GM19452 (cell line): ENCODE results near the gene FBXO7.

Experiments used
- ATAC-seq: cut with Tn5 transposase; IDR thresholded peaks from one replicate; pipeline ENCODE4 v1.9.1; 2021; ENCODE audit not compliant: unreplicated experiment

FBXO7 gene

DNA sequence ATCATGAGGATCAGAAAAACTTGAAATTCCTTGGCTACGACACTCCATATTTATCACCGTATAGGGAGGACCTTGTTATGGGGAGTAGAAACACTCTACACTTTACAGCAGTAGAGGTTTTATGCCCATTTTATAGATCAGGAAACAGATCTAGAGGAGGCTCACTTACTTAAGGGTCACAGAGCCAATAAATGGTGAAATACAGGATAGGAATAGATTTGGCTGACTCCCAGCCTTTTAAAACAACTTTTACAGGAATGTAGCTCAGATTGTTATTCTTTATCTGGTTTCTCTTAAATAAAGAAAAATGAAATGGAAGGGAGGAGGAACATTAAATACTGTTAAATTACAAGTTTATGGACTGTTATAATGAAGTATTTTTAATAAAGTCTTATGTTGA lies 14.8 kb downstream of the FBXO7 start:
- ATAC-seq = no peak

DNA sequence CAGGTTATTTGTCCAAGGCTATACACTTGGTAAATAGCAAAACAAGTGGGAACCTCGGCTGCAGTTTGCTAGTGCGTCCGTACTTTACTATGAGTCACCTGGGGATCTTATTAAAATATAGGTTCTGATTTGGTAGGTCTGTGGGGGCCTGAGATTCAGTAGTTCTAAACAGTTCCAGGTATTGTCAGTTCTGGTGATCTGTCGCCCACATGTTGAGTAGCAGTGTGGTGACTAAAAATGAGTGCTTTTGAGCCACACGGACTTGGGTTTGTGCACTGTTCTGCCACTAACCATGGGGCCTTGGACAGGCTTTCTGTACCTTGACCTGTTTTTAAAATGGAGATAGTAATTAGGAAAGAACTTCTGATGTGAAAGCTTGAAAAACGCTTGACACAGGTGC lies 15.7 kb downstream of the FBXO7 start:
- ATAC-seq = no peak

DNA sequence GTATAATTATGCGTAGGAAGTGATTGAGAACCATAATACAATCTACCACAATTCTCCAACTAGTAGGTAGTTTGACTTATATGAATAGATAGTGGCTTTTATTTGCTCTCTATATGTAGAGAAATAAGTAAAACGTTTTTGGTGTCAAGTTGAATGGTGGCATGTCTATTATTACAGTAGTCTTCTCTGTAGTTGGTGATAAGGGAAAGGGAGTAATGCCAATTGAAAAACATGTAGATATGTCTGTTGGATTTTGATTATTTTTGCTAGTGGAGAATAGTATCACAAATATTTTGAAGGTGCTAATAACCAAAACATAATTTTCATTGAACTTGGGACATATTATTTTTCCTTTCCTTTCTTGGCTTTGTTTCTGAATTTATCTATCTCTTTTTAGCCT lies 17.5 kb downstream of the FBXO7 start:
- ATAC-seq = no peak

DNA sequence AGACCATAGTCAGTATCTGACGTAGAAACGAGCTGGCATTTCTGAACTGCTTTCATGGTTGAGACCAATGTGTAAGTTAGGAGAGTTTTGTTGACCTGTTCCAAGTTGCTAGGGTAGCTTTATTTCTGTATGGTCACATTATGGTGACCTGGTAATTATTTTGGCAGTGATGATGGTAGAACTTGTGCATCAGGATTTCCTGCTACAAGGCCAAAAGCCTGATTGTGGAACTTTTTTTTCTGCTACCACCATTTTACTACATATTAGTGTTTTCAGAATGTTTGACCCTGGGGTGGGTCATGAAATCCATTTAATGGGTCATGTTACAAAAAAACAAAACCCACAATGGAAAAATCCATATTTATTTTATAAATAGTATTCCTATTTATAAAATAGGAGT lies 18.9 kb downstream of the FBXO7 start:
- no peak for ATAC-seq

DNA sequence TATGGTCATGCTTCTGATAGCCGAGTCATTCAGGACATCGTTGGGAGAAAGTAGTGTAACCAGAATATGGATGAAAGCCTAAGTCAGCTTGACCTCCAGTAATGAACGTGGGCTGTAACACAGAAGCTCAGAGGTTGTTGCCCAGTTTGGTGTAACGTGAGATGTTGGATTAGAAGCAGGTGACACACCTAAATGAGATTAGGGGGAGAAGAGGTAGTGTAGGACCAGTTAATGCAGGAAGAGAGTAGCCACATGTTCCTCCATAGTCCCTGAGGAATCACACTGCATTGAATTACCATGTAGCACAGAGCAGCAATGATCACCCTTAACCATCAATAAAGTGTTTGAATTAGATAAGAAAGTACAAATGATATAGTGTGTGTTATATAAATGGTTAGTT lies 20.4 kb downstream of the FBXO7 start:
- ATAC-seq = no peak

DNA sequence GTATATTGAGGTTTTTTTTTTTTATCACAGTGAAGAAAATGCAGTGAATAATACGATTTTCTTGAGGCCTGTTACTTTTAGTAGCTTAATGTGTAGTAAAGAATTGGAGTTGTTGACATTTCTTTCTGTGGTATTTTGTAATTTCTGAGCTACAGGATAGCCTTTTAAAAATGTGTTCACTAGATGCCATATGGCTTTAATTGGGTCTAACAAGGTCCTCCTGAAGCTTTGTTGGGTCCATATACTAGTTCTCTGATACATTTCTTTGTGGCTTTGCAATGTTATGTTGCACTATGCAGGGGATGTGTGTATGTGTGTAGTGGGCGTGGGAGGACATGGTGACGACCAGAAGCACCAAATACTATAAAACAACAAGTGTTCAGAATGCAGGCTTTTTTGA lies 25.1 kb downstream of the FBXO7 start:
- no peak for ATAC-seq

DNA sequence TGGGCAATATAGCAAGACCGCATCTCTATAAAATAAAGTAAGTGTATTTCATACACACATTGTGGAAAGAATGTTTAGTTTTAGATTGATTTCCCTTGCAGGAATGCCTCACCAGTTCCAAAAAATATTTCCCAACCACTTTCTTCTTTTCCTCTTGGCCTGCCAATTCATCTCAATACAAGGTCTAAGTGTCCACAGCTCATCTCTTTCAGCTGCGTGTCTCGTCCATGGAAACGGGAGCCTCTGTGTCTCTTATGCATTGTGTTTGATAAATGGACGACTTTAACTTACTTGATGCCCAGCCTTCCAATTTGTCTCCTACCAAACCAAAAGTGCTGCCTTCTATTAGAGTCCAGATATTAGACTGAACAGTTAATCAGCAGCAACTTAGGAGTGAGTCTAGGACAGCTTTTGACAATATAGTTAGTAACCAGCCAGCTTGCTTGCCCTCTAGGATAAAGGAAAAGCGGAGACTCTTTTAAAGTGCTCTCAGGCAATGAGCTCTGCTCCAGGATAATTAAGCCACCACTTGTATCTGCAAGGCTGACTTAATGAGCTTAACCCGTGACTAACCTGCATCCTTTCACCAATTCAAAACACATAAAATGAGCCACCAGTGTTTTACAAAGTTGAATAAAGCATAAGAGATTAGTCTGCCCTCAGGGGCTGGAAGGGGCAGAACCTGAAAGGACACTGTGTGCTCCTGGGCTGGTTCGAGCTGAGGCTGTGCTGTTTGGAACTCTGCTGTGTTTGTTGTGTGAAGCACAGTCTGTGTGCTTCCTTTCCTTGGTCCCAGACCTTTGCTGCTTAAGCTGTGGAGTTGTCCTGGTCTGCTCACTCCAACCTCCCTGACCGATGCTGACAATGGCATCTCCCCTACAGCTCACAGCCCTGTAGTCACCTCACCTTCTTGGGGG lies 27.5 kb downstream of the FBXO7 start:
- no peak for ATAC-seq

DNA sequence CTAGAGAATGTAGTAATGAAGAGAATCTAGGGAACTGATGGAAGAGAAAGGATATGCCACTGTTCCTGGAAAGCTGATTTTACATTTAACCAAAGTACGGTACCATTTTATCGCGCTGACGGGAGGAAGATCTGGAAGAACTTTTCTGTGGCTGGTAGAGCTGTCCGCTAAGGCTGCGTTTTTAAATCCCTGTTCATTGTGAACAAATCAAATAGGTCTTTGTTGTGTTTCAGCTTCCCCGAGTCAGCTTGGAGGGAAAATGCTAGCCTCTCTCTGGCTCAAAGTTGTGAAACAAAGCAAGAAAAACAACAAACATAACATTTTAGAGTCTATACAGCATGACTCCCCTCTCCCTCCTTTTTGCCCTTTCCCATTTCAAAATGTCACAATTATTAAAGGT lies 34.4 kb downstream of the FBXO7 start:
- no peak for ATAC-seq

DNA sequence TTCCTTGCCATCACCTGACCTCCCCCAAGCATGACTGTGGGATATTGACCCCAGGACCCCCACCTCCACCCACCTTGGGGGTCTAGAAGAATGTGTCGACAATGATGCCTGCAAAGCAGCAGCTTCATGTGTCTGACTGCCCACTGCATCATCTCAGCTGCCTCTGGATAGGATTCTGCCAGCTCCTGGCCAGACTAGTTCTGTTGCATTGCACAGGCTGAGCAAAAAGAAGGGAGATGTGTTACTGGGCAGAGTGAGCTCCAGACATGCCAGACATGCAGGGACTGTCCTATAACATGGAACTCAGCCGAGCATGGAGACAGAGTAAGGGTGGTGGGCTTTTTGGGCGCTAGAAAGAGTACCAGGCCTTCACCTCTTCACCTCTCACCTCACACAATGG lies 36.7 kb downstream of the FBXO7 start:
- no peak for ATAC-seq

DNA sequence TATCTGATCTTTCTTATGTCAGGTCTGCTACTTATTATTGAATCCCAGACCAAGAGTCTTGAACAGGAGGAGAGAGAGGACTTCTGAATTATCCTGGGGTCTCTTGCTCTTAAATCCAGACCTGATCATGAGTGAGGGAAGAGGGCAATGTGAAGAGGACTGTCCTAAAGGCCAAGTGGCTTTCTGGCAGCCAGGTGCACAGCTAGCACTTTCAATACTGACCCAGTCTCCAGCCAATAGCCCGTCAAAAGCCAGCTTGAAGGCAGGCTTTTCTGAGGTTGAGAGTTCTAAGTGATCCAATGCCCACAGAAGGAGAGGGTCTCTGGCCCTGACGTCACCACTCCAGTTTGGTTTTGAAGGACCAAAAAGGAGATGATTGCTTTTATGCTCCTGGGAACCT lies 37.2 kb downstream of the FBXO7 start:
- ATAC-seq = no peak

DNA sequence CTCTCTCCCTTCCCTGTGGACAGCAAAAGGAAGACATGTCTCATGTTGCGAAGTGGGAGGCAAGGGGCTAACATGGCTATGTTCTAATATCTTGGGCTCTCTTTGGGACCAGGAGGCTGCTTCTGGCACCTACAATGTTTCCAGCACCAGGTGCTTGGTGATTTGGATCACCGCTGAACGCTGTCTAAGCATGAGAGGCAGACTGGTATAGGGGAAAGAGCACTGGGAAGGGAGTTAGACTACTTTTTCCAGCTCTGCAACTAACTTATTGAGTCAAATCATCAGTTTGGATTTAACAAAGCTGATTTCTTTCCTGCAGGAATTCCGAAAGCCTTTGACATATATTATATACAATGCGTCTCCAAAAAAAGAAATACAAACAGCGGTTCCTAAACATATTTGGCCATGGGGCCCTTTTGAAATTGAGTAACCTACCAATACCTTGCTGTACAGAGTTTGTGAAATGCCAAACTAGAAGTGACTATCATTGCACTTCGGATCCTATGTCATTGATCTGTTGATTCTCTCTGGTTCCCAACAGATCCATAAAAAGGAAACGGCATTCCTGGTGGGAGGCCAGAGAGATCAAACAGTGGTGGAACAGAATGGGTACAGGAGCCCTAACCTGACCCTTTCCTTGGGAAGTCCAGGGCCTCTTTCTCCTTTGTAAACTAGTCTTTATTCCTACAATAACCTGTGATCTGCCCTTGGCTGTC lies 37.8 kb downstream of the FBXO7 start:
- no peak for ATAC-seq

DNA sequence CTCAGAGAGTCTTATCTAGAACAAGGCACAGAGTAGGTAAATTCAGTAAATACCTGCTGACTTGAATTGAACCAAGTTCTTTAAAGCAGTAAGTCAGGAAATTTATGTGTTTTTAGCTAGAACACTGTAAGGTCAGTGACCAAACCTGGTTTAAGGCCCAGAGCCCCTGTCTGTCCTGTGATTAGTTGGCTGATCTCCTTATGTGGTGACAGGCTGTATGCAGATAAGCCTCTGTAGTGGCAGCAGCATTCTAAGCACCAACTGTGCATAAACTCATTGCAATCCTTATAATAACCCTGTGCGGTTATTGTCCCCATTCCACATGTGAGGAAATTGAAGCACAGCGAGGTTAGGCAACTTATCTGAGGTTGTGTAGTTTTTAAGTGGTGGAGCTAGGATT lies 40.5 kb downstream of the FBXO7 start:
- no peak for ATAC-seq

DNA sequence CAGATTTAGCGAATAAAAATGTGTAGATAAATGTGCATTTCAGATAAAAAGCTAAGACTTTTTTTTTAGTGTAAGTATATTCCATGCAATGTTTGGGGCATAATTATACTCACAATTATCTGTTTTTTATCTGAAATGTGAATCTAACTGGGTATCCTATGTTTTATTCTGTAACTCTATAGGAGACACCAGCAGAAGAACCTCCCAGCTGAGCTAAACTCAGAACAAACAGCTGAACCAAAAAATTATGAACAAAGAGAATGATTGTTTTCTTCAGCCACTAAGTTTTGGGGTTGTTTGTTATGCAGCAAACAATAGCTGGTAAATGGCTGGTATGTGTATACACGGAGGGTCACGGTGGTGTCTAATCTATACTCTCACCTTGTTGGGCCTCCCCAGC lies 42.9 kb downstream of the FBXO7 start:
- no peak for ATAC-seq

DNA sequence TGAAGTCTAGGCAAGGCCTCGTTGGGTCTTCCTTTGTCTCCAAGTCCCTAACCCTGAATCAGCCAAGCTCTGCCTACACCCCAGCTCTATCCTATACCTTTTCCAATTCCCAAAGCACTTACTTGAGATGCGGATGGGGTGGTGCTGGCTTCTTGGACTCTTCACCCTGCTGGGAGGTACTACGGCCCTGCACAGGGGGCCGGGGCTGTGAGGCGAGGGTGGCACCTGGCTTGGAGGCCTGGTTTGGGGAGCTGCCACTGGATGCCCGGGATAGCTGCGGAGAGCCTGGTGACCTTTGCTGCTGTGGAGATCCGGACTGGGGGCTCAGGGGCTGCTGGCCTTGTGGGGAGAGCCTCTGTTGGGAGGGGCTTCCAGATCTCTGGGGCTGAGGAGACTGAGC lies 43.3 kb downstream of the FBXO7 start:
- no peak for ATAC-seq

DNA sequence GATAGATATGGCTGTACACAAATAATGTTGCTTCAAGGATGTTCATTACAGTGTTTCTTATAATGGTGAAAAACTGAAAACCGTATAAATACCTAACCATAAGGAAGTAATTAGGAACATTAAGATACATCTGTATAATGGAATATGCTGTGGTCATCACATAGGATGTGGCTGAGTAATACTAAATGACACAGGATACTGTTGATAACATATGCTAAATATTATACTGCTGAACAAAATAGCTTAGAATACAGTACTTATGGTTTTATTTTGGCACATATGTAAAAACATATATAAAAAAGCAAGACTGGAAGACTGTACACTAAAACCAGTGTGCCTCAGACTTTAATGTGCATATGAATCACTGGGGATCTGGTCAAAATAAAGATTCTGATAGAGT lies 43.8 kb downstream of the FBXO7 start:
- ATAC-seq = no peak

DNA sequence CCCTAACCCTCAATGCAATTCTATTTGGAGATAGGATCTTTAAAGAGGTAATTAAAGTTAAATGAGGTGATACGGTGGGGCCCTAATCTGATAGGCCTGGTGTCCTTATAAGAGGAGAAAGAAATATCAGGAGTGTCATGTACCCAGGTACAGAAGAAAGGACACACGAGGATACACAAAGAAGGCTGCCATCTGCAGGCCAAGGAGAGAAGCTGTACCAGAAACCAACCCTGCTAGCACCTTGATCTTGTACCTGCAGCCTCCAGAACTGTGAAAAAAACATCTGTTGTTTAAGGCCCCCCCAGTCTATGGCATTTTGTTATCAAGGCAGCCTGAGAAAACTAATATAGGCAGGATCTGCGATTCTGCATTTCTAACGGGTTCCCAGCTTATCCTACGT lies 44.2 kb downstream of the FBXO7 start:
- ATAC-seq = no peak

DNA sequence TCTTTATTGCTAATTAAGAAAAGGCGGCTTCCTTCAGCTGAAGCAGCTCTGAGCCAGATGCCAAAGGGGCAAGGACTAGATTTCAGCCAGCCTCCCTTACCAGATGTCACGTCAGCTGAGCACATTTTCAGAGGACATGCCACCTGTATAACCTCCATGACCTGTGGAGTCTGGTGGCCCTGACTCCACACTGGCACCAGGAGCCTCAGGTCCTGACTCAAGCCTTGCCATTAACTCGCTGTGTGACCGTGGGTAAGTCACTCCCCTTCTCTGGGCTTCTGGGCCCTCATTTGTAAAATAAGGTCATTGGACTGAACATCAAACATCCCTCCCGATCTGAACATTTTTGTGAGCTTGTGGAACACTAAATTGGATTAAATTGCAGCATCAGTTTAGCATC lies 46.0 kb downstream of the FBXO7 start:
- no peak for ATAC-seq

DNA sequence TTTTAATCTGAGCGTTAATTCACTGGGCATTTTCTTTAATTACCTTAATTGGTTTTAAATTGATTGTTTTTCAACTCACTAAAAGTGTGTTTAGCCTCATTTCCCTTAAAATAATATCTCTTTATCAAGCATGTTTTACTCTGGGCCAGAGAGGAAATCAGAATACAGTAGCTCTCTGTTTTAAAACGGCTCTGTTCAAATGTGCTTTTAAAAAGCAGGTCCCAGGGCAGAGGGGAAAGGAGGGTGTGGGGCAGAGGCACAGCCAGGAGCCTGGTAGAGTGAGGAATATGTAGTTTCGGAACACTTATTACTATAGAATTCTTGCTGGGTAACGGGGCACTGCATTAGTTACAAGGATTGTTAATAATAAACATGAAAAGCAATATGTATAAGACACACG lies 47.6 kb downstream of the FBXO7 start:
- no peak for ATAC-seq

DNA sequence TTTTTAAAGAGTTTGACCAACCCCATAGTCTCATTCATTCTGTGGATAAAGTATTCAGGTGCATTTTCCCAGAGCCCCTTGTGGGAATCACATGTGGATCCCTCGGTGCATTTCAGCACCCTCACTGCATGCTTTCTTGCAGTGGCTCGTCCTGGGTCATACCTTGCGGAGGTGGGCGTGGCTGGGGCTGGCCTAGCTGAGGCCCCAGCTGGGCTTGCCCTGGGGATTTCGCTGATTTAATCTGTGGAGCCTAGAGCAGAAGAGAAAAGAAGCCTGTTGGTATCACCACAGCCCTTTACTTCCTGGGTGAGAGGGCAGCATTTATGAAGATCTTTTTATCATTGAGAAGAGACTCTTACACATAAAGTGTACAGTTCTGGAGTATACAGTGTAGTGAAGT lies 53.1 kb downstream of the FBXO7 start:
- ATAC-seq = no peak

DNA sequence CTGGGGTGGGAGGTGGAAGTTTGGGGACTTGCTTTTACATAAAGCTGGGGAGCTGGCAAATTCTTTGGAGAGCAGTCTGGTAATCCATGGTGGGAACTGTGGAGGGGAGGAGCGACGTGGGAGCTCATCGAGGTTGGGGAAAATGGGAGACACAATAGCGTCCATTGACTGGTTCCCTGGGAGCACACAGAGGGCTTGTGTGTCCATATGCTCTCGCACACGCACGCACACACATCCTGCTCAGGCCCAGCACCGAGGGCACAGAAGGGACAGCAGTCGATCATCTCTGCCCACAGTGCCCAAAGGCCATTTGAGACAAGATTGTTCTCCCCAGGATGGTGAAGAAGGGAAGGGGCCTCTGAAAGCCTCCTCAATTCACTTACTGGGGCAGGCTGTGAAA lies 53.7 kb downstream of the FBXO7 start:
- ATAC-seq = no peak

DNA sequence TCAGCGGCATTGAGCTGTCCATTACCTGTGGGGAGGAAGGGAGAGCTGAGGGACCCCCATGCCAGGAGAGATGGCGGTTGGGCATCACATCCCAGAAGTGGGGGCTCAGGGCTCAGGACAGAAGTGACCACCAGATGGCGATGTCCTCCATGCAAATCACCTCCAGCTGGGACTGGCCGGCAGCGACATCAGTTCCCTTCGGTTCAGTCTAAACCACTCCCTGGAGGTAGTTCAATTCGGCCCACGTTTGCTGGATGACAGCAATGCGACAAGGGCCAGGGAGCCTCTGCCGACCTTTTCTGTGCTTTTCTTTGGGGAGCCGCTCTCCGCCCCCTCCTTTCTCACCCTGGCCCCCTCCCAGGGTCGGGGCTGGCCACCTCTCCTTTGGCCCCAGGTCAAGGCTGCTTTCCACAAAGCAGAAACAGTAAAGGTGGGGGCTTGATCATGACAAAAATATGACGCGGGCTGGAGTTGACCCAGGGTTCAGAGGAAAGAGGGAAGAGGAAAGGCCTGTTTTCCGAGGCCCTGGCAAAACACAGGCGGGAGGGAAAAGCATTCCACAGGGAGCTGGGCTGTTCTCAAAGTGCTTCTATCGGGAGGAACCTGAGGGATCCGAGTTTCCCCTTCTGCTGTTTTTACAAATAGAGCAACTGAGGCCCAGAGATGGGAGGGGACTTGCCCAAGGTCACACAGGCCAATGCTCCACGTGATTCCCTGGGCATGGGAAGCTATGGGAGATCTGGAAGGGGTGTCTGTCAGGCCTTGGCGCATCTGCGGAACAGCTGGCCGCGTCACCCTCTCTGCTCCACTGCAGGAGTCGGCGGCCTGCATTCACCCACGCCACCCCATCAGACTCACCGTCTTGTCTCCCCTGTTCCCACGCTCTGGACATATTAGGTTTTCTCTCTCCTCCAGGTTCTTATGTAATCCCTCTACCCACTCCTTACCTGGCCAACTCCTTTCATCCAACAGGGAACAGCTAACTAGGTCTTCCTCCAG lies 54.7 kb downstream of the FBXO7 start:
- ATAC-seq = no peak
